NCI-H1417 treated with DMSO at 0.1 percent for 48 hours (cell line): ENCODE measurements around the gene PRR19.

Experiments used
- DNase-seq: peaks from one replicate; lab custom pipeline; 2025; lab: John Stamatoyannopoulos, UW

Gene PRR19

DNA sequence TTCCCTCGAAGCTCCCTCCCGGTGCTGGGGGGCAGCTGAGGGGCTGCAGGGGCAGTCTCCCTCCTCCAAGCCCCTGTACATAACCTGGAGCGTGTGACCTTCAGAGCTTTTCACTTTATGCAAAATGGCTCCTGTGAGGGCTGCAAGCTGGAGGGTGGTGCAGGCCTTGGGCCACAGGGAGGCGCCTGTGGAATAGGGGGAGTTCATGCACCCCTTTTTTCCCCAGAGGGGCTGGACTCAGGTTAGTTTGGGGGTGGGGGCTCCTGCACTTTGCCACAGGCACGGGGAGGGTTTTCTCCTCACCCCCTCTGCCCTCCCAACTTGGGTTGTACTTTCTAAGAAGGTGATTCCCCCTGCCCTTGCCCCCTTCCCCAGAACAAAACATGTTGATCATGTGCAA, 6.6 kb upstream of the PRR19 start:
- DNase-seq = no peak

DNA sequence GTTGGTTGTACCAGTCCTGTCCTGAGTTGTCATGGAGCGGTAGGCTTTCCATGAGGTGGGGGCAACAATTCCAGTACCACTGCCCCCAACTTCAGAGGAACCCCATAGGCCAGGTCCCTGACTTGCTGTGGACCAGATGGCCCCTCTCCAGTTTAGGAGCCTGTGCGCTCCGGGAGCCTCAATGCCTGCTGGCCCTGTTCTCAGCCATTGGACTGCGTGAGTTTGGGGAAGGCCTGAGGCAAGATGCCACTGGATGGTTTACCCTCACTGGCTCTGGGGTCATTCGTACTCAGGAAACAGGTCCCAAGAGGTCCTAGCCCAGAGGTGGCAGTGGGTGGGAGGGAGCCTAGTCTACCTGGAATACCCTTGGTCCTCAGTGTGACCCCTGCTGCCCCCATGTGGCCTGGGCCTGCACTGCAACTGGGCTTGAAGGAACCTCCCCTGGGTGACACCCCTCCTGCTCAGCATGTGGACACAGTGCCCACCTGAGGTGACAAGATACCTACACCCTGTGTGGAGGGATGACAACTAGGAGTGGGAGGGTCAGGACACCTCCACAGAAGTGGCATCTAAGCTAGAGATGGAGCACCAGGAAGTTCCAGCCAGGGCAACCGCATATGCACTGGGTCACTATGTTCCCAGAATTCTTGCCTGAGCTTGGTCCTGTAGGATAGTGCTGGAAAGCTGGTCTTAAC, 6.0 kb upstream of the PRR19 start:
- no peak for DNase-seq

DNA sequence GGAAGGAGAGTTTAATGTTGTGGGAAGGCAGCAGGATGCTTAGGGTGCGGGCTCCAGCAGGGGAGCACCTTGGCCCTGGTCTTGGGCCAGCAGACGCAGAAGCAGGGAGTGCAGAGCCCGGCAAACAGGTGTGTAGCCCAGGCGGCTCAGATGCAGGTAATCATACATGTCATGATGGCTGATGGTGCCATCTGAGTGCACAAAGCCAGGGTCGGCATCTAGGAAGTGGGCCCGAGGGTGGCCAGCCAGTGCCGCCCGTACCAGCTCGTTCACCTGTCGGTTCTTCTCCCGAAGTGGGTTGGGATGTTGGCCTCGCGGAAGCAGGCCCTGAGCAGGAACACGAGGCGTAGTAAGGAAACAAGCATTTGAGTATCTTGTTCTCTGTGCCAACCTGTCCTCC, 4.9 kb upstream of the PRR19 start:
- DNase-seq = no peak

DNA sequence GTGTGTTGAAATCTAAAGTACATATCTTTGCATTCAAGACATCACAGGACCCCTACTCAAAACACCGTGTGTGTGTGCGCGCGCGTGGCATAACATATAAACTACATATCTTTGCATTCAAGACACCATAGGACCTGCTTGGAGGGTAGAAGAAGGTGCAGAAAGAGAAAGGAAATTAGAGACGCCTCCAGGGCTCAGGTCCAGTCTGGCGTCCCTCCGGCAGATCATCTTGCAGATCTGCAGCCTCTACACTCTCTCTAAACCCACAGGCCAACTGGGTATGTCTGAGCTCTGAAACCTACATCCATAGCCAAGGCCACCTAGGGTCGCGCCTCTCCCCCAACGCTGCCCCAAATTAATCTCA, 1.2 kb downstream of the PRR19 start:
- DNase-seq = no peak

DNA sequence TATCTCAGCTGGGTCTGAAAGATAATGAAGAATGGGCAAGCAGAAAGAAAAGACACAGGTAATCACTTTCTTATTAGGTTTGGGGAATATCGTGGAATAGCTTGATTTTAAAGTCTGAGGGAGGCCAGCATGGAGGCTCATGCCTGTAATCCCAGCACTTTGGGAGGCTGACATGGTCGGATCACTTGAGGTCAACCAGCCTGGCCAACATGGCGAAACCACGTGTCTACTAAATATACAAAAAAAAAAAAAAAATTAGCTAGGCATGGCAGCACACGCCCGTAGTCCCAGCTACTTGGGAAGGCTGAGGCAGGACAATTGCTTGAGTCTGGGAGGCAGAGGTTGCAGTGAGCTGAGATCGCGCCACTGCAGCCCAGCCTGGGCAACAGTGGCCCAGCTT, 1.9 kb downstream of the PRR19 start:
- no peak for DNase-seq

DNA sequence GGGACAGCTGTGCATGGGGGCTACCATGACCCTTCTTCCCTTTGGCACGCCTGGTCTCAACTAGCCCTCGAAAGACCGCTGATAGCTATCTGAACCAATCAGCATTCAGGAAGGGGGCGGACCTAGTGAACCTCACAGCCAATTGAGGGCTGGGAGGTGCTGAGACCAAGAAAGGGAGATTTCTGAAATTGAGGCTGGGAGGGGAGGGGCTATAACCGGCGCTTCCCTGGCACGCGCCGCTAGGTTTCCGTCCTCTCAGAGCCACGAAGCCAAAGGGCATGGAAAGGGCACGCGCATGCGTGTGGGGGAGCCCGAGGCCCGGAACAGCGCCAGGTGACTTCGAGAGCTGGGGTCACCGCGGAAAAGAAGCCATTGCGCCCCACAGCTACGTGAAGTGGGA, 4.7 kb downstream of the PRR19 start:
- DNase-seq = no peak

DNA sequence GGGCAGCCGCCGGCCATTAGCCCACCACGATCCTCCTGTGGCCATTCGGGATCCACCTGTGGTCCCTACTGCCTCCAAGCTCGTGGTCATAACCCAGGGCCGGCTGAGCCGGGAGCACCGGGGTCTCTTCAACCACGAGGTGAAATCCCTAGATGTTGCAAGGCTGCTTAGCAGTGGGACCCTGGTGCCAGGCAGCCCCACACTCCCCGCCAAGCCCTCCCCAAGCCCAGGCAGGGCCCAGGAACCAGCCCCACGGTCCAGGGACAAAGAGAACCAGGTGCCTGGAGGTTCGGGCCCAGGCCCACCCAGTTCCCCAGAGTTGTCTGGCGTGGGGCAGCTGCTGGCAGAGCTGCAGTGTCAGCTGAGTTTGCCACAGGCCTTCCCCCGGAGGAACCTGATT, 7.8 kb downstream of the PRR19 start:
- DNase-seq = no peak

DNA sequence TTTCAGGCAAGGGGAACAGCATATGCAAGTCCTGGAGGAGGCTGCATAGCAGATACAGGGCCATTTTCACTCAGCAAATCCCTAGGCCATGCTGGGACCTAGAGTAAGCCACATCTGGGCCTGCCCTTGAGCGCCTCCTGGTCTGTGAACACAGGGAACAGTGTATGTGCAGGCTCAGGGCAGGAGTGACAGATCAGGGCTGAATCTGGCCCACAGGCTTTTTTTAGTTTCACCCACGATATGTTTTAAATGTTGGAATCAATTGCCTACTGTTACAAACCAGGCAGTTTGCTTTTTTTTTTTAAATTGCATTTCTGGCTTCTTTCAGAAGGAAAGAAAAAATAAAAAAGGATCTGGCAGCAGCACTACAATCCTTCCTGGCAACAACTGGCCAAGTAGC, 9.7 kb downstream of the PRR19 start:
- no peak for DNase-seq

DNA sequence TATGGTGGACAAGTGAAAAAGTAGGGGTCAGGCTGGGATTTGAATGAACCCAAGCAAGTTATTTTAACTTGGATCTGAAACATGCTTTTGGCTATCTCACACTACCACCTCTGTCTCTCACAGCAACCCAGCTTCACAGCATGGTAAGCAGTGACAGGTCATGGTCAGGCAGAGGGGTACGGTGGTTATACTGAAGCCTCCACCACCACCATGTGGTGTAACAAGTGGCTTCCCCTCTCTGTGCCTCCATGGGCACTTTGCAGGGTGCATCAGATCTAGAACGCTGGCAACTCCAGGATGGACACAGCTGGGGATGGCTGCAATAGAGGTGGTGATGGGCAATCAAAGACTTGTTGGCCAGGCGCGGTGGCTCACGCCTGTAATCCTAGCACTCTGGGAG, 10.4 kb downstream of the PRR19 start:
- DNase-seq = no peak

DNA sequence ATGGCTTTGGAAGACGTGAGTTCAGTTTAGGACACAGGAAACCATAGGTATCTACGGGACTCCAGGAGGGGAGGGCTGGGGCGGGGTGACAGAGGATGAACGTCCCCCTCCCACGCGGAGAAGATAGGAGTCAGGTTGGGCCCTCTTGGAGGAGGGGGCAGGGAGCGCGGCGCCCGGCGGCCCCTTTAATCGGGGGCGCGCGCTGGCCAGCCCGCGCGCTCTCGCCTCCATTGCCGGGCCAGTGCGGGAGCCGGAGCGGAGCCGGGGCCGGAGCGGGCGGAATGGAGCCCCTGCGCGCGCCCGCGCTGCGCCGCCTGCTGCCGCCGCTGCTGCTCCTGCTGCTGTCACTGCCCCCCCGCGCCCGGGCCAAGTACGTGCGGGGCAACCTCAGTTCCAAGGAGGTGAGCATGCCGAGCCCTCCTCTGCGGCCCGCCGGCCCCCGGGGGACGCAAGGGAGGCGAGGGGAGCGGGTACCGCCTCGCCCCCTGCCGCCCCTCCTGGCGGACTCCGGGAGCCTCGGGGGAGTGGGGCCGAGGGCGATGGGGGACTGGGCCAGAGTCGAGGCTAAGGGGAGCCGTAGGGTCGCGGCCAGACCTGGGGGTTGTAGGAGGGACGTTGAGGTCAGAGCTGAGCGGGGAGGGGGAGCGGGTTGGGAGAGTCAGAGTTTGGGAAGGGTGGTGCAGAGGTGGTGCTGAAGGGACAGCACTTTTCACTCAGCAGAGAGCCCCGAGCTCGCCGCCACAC, 11.3 kb downstream of the PRR19 start, which contains the start of gene TMEM145:
TMEM145 (plus strand) TSS at position 214 of the 744 bp plus-strand sequence; CDS start at position 282, 68 bp downstream.
- no peak for DNase-seq

DNA sequence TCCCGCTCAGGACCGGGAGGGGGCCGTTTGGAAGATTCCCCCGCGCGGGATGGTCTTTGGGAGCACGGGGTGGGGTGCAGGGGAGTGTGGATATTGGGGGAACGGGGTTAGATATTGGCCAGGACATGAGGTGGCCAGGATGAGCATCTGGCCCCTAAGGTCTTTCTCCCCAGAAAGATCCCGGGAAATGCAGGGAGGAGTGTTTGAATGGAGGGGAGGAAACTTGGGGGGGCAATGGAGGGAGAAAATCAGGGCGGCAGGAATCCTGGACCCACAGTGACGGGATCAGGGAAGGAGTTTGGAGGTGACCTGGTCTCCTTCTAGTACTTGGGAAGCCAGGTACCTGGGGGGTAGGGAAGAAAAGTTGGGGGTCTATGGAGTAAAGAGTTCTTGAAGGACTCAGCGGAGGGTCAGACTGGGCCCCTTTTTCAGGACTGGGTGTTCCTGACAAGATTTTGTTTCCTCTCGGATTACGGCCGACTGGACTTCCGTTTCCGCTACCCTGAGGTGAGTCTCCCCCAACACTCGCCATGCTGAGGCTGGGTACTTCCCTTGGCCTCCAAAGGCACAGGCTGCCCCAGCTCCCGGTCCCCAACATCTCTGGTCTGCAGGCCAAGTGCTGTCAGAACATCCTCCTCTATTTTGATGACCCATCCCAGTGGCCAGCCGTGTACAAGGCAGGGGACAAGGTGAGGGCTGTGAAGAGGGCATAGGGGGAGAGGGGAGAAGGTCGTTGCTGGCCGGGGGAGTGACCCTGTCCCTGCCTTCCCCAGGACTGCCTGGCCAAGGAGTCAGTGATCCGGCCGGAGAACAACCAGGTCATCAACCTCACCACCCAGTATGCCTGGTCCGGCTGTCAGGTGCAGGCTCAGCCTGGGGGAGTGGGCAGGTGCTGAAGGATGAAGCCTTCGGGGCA, 12.2 kb downstream of the PRR19 start:
- DNase-seq = no peak

DNA sequence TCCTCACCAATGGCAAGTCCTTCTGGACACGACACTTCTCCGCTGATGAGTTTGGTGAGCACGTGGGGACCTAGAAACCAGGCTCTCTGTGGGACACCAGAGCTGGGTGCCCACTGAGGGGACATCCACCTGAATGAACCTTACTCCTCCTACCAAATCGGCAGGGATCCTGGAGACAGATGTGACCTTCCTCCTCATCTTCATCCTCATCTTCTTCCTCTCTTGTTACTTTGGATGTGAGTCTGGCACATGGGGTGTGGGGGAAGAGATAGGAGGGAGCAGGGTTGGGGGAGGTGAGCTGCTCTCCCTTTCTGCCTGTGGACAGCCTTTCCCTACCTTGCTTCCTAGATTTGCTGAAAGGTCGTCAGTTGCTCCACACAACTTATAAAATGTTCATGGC, 13.1 kb downstream of the PRR19 start:
- DNase-seq = no peak

DNA sequence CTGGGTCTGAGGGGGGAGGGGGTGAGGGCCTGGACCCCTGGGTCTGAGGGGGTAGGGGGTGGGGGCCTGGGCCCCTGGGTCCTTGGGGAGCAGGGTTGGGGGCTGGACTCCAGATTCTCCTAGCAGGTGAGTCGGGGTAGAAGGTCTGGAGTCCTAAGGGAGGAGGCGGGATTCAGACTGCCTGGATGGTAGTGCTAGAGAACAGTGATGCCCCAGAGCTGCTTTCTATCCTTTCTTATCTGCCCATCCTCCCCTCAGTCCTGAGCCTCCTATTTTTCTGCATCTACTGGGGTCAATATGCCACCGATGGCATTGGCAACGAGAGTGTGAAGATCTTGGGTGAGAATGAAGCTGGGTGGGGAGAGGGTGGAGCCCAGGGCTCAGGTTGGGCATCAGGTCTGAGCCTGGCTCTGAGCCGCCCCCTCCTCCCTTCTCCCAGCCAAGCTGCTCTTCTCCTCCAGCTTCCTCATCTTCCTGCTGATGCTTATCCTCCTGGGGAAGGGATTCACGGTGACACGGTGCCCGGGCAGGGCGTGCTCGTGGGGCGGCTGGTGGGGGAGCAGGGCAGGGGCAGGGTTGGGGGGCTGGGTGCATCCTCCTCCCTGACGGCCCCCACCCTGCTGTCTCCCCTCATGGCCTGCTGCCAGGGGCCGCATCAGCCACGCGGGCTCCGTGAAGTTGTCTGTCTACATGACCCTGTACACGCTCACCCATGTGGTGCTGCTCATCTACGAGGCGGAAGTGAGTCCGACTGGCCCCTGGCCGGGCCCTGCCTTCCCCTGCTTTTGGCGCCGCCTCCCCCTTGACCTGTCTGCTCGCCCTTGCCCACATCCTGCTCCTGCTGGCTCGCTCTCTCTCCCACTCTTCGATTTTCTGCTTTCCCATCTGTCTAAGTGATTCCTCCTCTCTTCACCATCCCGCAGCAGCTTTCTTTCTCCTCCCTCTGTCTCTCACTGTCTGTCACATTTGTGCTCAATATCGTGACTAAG, 14.6 kb downstream of the PRR19 start:
- DNase-seq = no peak

DNA sequence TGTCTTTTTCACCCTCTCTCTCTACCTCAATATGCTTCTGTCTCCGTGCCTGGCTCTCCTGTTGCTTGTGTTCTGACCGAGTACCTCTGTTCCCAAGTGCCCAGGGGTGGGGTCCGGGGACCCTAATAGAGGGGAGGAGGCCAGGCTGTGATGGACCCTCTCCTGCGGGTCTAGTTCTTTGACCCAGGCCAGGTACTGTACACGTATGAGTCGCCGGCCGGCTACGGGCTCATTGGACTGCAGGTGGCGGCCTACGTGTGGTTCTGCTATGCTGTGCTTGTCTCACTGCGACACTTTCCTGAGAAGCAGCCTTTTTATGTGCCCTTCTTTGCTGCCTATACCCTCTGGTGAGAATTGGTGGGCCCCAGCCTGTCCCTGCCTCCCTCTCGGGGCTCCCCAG, 15.6 kb downstream of the PRR19 start:
- no peak for DNase-seq

DNA sequence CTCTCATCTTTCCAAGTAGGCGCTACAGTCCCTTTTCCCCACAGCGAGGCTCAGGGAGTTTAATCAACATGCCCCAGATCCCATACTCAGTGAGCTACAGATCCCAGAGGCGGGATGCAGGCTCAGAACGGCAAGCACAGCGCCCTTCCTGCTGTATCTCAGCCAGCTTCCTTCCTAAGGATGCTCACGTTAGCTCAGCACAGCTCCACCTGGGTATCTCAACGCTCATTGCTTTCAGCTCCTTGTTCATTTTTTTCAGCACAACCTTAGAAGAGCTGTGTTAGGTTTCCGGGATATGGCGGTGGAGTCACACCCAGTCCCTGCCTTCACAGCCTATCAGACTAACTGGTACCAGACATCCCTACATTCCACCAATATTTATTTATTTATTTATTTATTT, 20.4 kb downstream of the PRR19 start:
- DNase-seq = no peak

DNA sequence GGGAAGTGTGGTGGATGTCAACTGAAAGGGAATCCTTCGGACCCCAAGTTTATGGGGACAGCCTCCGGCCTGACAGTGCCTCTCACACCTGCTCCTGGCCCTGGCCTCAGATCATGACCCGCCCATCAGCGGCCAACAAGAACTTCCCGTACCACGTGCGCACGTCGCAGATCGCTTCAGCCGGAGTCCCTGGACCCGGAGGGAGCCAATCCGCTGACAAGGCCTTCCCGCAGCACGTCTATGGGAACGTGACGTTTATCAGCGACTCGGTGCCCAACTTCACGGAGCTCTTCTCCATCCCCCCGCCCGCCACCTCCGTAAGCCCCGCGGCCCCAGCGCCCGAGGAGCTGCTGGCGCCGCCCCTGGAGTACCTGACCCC, 21.5 kb downstream of the PRR19 start:
- DNase-seq = no peak

DNA sequence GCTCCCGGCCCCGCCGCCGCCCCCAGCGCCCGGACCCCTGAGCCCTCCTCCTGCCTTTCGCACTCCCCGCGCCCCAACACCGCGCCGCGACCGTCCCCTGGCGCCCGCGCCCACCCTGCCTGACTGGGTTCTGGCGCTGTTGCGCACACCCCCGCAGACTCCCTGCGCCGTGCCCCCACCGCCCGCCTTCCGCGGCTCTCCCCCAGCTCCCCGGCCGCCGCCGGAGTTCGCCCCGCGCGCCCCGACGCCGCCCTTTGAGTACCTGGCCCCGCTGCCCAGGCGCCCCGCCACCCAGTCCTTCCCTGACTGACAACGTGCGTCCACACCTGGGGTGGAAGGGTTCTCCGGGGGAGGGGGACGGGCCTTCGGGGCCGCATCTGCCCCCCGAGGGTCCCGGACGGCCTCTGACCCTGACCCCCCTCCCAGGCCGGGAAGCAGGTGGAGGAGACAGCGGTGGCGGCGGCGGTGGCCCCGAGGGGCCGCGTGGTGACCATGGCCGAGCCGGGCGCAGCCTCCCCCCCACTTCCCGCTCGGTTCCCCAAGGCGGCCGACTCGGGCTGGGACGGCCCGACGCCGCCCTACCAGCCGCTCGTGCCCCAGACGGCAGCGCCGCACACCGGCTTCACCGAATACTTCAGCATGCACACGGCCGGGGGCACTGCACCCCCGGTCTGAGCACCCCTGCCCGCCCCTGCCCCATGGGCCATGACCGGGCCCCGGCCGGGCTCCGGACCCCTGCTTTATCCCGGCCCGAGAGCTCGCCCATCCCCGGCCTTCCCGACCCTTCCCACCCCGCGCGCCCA, 22.1 kb downstream of the PRR19 start:
- DNase-seq = no peak

DNA sequence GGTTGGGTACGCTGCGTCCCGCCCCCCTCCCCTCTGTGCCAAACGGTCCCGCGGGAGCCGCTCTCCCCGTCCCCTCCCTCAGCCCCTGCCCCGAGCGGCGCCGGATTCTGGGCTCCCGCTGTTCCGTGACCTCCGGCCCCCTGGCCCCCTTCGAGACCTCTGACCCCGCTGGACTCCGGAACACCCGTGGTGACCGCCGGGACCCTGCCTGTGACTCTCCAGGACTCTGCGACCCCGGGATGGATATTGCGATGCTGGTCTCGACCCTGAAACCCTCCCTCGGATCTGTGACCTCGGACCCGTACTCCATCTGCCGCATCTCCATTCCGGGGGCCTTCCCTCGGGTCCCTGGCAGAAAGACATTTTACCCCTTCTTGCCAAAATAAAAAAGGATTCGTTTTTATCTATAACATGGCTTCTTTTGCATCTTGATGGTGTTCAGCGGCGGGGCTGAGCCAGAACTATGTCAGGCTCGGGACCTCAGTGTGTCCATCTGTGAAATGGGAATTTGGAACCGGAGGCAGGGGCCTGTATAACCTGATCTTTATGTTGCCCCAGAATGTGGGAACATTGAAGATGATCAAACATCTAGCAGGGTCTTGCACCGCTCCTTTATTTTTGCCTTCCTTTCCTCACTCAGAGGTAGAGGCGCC, 22.8 kb downstream of the PRR19 start:
- no peak for DNase-seq

DNA sequence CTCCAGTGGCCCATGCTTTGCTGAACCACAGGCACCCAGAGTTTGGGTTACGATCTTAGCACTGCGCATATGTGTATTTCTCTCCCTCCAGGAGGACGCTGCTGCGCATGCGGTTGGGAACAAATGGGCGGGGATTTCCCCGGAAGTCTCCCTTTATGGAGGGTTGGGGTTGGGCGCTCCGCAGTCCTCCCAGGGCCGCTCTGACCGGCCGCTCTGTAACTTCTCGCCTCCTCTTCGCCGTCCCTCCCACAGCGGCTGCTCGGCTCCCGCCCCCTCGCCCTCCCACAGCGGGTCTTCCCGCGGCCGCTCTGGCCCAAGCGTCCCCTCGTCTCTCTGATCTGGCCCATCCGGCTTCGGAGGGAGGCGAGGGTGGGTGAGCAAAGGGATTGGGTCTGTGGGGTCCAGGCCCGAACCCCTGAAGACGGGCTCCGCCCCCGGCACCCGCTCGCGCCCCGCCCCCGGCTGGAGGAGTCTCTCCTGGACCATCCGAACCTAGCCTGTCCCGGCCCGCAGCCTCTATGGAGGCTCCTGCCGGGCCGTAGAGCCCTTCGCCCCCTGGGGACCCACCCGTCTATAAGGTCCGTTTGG, 23.5 kb downstream of the PRR19 start, which contains the start of gene MEGF8:
MEGF8 (plus strand) TSS at position 328 of the 588 bp plus-strand sequence. CDS start 609 bp downstream, outside the sequence.
- DNase-seq = peak; percentile 94
